GM13977 (cell line): Measurements from ENCODE around the gene LIN7B.
"Not testable (repeated sequence)": the region's sequence is repeated elsewhere in the genome, so short reads cannot be mapped to it uniquely, and the experiment has no call there.

Source experiments
- DNase-seq: peaks from one replicate; pipeline ENCODE4 v3.0.0; 2012; ENCODE audit warnings: low spot score
- in situ Hi-C: fragments of 300-500 bp; cut with MboI; formaldehyde crosslinking; loops from one replicate; pipeline ENCODE4 v1.12.0; 2022; ENCODE audit warnings: low sequenced_read_pairs, low pct_unique_long_range_greater_than_20kb, mixed read lengths, inconsistent platforms; ENCODE audit not compliant: unreplicated experiment
- TF ChIP-seq, protein P1 (sequence below): IDR thresholded peaks from 2 replicates; pipeline ENCODE4 v1.5.1; 2012; ENCODE audit warnings: mild to moderate bottlenecking, control low read depth; ENCODE audit not compliant: insufficient read depth; ENCODE audit errors: extremely low read depth, missing control alignments

LIN7B gene

GRCh38 chr19:49136771-49137171, 22.6 kb downstream of the LIN7B start:
- TF ChIP-seq, protein P1, sequence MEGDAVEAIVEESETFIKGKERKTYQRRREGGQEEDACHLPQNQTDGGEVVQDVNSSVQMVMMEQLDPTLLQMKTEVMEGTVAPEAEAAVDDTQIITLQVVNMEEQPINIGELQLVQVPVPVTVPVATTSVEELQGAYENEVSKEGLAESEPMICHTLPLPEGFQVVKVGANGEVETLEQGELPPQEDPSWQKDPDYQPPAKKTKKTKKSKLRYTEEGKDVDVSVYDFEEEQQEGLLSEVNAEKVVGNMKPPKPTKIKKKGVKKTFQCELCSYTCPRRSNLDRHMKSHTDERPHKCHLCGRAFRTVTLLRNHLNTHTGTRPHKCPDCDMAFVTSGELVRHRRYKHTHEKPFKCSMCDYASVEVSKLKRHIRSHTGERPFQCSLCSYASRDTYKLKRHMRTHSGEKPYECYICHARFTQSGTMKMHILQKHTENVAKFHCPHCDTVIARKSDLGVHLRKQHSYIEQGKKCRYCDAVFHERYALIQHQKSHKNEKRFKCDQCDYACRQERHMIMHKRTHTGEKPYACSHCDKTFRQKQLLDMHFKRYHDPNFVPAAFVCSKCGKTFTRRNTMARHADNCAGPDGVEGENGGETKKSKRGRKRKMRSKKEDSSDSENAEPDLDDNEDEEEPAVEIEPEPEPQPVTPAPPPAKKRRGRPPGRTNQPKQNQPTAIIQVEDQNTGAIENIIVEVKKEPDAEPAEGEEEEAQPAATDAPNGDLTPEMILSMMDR, result no peak
- in situ Hi-C loops, result no loop called here
- DNase-seq, result no peak

GRCh38 chr19:49140951-49141350, 26.8 kb downstream of the LIN7B start:
- in situ Hi-C loops, result no loop called here
- no peak for DNase-seq
- TF ChIP-seq, protein P1, result no peak

DNA sequence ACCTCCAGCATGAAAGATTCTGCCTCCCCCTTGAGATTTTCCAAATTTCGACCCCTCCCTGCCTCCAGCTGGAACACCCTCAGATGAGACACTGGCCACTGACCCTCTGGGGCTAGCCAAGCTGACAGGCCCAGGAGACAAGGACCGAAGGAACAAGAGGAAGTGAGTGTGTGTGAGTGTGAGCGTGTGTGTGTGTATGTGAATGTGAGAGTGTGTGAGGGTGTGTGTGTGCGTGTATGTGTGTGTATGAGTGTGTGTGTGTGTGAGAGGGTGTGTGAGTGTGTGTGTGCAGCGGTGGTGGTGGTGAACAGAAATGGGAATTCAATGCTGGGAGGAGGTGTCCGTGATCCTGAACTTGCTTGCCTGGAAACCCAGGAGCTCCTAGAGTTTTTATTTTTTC, 27.2 kb downstream of the LIN7B start:
- TF ChIP-seq, protein P1, result no peak
- no peak for DNase-seq
- in situ Hi-C loops, result no loop called here

GRCh38 chr19:49142866-49143335, 28.7 kb downstream of the LIN7B start:
- in situ Hi-C loops, result no loop called here
- DNase-seq, result peak; percentile 93
- TF ChIP-seq, protein P1, result no peak

- TF ChIP-seq, protein P1, result peak; percentile 81
- peak; percentile 86 for DNase-seq
Observed at GRCh38 chr19:49145573-49146407, 31.6 kb downstream of the LIN7B start.

DNA sequence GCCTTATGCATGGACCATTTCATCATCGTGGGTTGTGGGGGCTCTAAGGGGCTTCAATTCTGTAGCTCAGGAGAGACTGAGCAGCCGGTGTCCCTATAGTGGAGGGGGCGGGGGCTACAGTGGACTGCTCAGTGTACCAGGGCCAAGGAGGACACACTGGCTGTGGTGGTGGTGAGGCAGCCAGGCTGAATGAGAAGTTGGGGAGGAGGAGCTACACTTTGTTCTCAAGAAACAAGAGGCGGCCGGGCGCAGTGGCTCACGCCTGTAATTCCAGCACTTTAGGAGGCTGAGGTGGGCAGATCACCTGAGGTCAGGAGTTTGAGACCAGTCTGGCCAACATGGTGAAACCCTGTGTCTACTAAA, 32.2 kb downstream of the LIN7B start:
- DNase-seq, in situ Hi-C loops: not testable (repeated sequence)

More at GRCh38 chr19:49145573-49146407, 31.6 kb downstream of the LIN7B start:
- in situ Hi-C loops, result no loop called here

- TF ChIP-seq, protein P1, result no peak
- DNase-seq, result no peak
- in situ Hi-C loops, result no loop called here
Observed at GRCh38 chr19:49148044-49148682, 34.0 kb downstream of the LIN7B start.
